HepG2 (cell line): ENCODE data around the gene FAM83C. TPM values are rescaled to one million over a fixed set of nuclear protein-coding genes. Genes with fewer than 3 reads are reported as not detected.

Experiments used
- ATF7-NPFF ChIP-seq: sonication (generic); formaldehyde crosslinking; IDR thresholded peaks from 2 replicates; pipeline ENCODE4 v1.8.1; 2023; ENCODE audit warnings: mild to moderate bottlenecking, low read depth, missing genetic modification reagents, moderate library complexity
- BHLHE40 ChIP-seq: IDR thresholded peaks from 2 replicates; pipeline ENCODE4 v1.6.1; 2011; ENCODE audit warnings: low read length, improper control_type of control experiment
- DBP ChIP-seq: sonication (generic); formaldehyde crosslinking; IDR thresholded peaks from 2 replicates; pipeline ENCODE4 v1.4.0; 2020; ENCODE audit warnings: missing genetic modification reagents; ENCODE audit errors: not compliant biosample characterization
- HNRNPK ChIP-seq: fragments of 200-400 bp; formaldehyde crosslinking; IDR thresholded peaks from 2 replicates; pipeline ENCODE4 v1.6.1; 2018; ENCODE audit warnings: low read length, low read depth, moderate library complexity, mild to moderate bottlenecking; ENCODE audit not compliant: poor library complexity, severe bottlenecking
- IRX3 ChIP-seq: sonication (generic); formaldehyde crosslinking; IDR thresholded peaks from 2 replicates; pipeline ENCODE4 v1.8.1; 2023; ENCODE audit warnings: mild to moderate bottlenecking, low read depth, missing genetic modification reagents, borderline replicate concordance
- PREB ChIP-seq: sonication (generic); formaldehyde crosslinking; IDR thresholded peaks from 2 replicates; pipeline ENCODE4 v1.4.0; 2020; ENCODE audit warnings: missing genetic modification reagents
- TOPORS ChIP-seq: sonication (generic); formaldehyde crosslinking; IDR thresholded peaks from 2 replicates; pipeline ENCODE4 v1.8.0; 2023; ENCODE audit warnings: mild to moderate bottlenecking, missing genetic modification reagents
- ZBTB33 ChIP-seq: sonication (generic); formaldehyde crosslinking; IDR thresholded peaks from 2 replicates; pipeline ENCODE4 v1.4.0; 2020; ENCODE audit warnings: missing genetic modification reagents
- ZBTB38 ChIP-seq: sonication (generic); formaldehyde crosslinking; IDR thresholded peaks from 2 replicates; pipeline ENCODE4 v1.5.1; 2020; ENCODE audit warnings: mild to moderate bottlenecking, missing genetic modification reagents
- ZFX ChIP-seq: sonication (generic); formaldehyde crosslinking; IDR thresholded peaks from 2 replicates; pipeline ENCODE4 v1.4.0; 2020; ENCODE audit warnings: mild to moderate bottlenecking, low read depth, missing genetic modification reagents, moderate library complexity
- ZNF12 ChIP-seq: sonication (generic); formaldehyde crosslinking; IDR thresholded peaks from 2 replicates; pipeline ENCODE4 v1.5.0; 2020; ENCODE audit warnings: missing genetic modification reagents
- ZNF432 ChIP-seq: sonication (generic); formaldehyde crosslinking; IDR thresholded peaks from 2 replicates; pipeline ENCODE4 v1.5.0; 2020; ENCODE audit warnings: missing genetic modification reagents, mild to moderate bottlenecking, borderline replicate concordance
- ZNF709 ChIP-seq: sonication (generic); formaldehyde crosslinking; IDR thresholded peaks from 2 replicates; pipeline ENCODE4 v1.5.0; 2020; ENCODE audit warnings: mild to moderate bottlenecking, missing genetic modification reagents
- polyA plus RNA-seq, 8 experiments: library from polyadenylated mRNA; depleted of rRNA in 3 of 8; stranded (reverse) in 7 of 8; unstranded in 1 of 8; fragments of >200 nt; fragmentation: Illumina TruSeq in 4 of 8; extraction: Trizol in 4 of 8; gene quantifications; 2 replicates each; pipeline versions ENCODE4 v1.2.1 to v1.2.3, GENCODE V29; 2011 to 2016; ENCODE audit warnings: low read depth in 4 of 8, missing spikeins in 1 of 8, mixed read lengths in 1 of 8; ENCODE audit not compliant: insufficient read depth in 1 of 8
- total RNA-seq, 5 experiments: library from RNA; depleted of rRNA; stranded (reverse); fragments of >200 nt; fragmentation: Illumina TruSeq; extraction: Trizol; gene quantifications; 2 replicates each; pipeline ENCODE4 v1.2.3, GENCODE V29; 2016; ENCODE audit warnings: low read depth in 1 of 5
- TF ChIP-seq, protein P1 (sequence below): sonication (generic); formaldehyde crosslinking; IDR thresholded peaks from 2 replicates; pipeline ENCODE4 v1.5.1; 2020; ENCODE audit warnings: missing genetic modification reagents, mild to moderate bottlenecking, borderline replicate concordance
- TF ChIP-seq, protein P2 (sequence below): sonication (generic); formaldehyde crosslinking; IDR thresholded peaks from 2 replicates; pipeline ENCODE4 v1.4.0; 2020; ENCODE audit warnings: missing genetic modification reagents, borderline replicate concordance
- TF ChIP-seq, protein P3 (sequence below): sonication (generic); formaldehyde crosslinking; IDR thresholded peaks from 2 replicates; pipeline ENCODE4 v1.8.0; 2022; ENCODE audit warnings: missing genetic modification reagents, mild to moderate bottlenecking, inconsistent platforms, borderline replicate concordance

The FAM83C gene
- total and polyA plus RNA-seq, 2 of the 13 experiments (the other 11 are each of a cell fraction or from before 2014, with no cell fraction given) = 0.04 TPM; not detected in 1

GRCh38 chr20:35284267-35284991 is 7.8 kb downstream of the FAM83C start, which contains the start of gene EIF6 (continued):
- TF ChIP-seq, protein P1, sequence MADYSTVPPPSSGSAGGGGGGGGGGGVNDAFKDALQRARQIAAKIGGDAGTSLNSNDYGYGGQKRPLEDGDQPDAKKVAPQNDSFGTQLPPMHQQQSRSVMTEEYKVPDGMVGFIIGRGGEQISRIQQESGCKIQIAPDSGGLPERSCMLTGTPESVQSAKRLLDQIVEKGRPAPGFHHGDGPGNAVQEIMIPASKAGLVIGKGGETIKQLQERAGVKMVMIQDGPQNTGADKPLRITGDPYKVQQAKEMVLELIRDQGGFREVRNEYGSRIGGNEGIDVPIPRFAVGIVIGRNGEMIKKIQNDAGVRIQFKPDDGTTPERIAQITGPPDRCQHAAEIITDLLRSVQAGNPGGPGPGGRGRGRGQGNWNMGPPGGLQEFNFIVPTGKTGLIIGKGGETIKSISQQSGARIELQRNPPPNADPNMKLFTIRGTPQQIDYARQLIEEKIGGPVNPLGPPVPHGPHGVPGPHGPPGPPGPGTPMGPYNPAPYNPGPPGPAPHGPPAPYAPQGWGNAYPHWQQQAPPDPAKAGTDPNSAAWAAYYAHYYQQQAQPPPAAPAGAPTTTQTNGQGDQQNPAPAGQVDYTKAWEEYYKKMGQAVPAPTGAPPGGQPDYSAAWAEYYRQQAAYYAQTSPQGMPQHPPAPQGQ = 0 out of 2 replicates have a peak, but pooled peaks have one; percentile 13
- no peak for TF ChIP-seq IRX3 (CRISPR knock-in tag)
- TF ChIP-seq, protein P2, sequence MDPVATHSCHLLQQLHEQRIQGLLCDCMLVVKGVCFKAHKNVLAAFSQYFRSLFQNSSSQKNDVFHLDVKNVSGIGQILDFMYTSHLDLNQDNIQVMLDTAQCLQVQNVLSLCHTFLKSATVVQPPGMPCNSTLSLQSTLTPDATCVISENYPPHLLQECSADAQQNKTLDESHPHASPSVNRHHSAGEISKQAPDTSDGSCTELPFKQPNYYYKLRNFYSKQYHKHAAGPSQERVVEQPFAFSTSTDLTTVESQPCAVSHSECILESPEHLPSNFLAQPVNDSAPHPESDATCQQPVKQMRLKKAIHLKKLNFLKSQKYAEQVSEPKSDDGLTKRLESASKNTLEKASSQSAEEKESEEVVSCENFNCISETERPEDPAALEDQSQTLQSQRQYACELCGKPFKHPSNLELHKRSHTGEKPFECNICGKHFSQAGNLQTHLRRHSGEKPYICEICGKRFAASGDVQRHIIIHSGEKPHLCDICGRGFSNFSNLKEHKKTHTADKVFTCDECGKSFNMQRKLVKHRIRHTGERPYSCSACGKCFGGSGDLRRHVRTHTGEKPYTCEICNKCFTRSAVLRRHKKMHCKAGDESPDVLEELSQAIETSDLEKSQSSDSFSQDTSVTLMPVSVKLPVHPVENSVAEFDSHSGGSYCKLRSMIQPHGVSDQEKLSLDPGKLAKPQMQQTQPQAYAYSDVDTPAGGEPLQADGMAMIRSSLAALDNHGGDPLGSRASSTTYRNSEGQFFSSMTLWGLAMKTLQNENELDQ (CRISPR knock-in tag) = no peak
- no peak; the same call in 1 of the 2 replicates for TF ChIP-seq TOPORS
- no peak; the same call in 1 of the 2 replicates for TF ChIP-seq ZNF12 (CRISPR knock-in tag)
- TF ChIP-seq, protein P3, sequence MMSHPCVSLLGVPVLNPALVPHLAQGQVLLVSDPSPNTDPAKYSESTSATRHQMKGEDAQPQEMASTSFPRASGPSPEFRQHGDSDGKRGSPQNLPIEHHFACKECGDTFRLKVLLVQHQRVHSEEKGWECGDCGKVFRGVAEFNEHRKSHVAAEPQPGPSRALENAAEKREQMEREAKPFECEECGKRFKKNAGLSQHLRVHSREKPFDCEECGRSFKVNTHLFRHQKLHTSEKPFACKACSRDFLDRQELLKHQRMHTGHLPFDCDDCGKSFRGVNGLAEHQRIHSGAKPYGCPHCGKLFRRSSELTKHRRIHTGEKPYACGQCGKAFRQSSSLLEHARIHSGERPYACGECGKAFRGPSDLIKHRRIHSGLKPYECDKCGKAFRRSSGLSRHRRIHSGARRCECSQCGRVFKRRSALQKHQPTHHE (CRISPR knock-in tag) = peak; percentile 60
- TF ChIP-seq ZFX = peak; percentile 98
- TF ChIP-seq PREB (CRISPR knock-in tag) = no peak
- TF ChIP-seq ZNF432 (CRISPR knock-in tag) = no peak
- TF ChIP-seq DBP = no peak
- TF ChIP-seq ATF7-NPFF (CRISPR knock-in tag) = peak; percentile 92
- peak; percentile 38 for TF ChIP-seq HNRNPK
- TF ChIP-seq ZNF709 = peak; percentile 96
- peak; percentile 84 for TF ChIP-seq BHLHE40
- TF ChIP-seq ZBTB33 (CRISPR knock-in tag) = peak; percentile 24; the same call in 1 of the 2 replicates
- TF ChIP-seq ZBTB38 (CRISPR knock-in tag) = peak; percentile 93; the same call in 1 of the 2 replicates
